ENCODE measurements around the gene WDR35.
A peak's percentile ranks its signal among the peaks of the same experiment; 100 is the strongest.

WDR35 gene

DNA sequence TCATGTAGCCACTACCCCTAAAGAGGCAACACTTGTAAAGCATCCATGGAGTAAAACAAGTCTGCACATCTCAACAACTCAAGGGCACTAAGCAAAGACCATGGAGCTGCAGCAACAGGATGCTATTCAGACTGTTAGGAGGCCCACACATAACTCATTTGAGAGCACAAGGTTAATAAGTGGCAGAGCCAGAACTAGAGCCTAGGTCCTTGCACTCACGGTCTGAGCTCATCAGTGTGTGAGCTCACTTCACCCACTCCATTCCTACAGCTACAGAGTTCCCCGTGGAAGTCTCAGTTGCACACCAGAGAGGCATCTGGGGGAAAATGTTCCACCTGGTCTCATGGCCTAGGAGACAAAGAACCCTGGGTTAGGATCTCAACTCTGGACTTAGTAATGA, 123.1 kb downstream of the WDR35 start:
- TF ChIP-seq, protein P1, sequence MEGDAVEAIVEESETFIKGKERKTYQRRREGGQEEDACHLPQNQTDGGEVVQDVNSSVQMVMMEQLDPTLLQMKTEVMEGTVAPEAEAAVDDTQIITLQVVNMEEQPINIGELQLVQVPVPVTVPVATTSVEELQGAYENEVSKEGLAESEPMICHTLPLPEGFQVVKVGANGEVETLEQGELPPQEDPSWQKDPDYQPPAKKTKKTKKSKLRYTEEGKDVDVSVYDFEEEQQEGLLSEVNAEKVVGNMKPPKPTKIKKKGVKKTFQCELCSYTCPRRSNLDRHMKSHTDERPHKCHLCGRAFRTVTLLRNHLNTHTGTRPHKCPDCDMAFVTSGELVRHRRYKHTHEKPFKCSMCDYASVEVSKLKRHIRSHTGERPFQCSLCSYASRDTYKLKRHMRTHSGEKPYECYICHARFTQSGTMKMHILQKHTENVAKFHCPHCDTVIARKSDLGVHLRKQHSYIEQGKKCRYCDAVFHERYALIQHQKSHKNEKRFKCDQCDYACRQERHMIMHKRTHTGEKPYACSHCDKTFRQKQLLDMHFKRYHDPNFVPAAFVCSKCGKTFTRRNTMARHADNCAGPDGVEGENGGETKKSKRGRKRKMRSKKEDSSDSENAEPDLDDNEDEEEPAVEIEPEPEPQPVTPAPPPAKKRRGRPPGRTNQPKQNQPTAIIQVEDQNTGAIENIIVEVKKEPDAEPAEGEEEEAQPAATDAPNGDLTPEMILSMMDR (IDR thresholded peaks at IDR 0.05), result no peak
- no peak overlapping the region for H3K27ac ChIP-seq
- intact Hi-C loops (cut with DNase I; ENCODE audit: low total_unique reads), result loop anchor here (5.0 to 10.0 kb wide), 3 partner anchors 962 to 1432 kb away; no protein-coding TSS in a partner anchor
- H3K36me3 ChIP-seq, result no peaks in the 10 kb centered on the region
- H3K4me1 ChIP-seq, result peaks cover 0 to 27% (median 22%) of the 10 kb centered on the region in 4 donors
- H3K9me3 ChIP-seq, result no peaks in the 10 kb centered on the region
- H3K27me3 ChIP-seq, result no peaks in the 10 kb centered on the region
- DNase-seq, result no peak
- no peak overlapping the region for H3K4me3 ChIP-seq

DNA sequence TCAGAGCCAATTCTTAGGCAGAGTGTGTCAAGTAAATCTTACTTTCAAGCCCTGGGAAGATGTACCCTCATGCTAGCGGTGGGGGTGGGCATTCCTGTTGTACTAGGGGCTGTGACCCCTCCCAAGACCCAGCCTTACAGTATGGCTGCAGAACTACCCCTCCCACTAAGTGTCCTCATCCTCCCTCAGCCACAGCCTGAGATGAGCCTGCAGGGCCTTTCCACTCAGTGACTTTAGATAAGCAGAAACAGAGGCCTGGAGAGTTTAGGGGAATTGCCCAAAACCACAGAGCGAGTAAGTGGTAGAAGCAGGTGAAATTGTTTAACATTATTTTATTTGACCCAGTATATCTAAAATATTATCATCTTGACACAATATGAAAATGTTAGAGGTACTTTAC, 124.8 kb downstream of the WDR35 start:
- intact Hi-C loops (cut with DNase I; ENCODE audit: low total_unique reads), result loop anchor here (5.0 to 10.0 kb wide), 3 partner anchors 960 to 1430 kb away; no protein-coding TSS in a partner anchor
- no peaks in the 10 kb centered on the region for H3K9me3 ChIP-seq
- no peak overlapping the region for H3K4me3 ChIP-seq
- H3K4me1 ChIP-seq, result peaks cover 0 to 43% (median 33%) of the 10 kb centered on the region in 4 donors
- H3K36me3 ChIP-seq, result no peaks in the 10 kb centered on the region
- no peak overlapping the region for H3K27ac ChIP-seq
- TF ChIP-seq, protein P1 (IDR thresholded peaks at IDR 0.05), result no peak
- DNase-seq, result no peak
- no peaks in the 10 kb centered on the region for H3K27me3 ChIP-seq

DNA sequence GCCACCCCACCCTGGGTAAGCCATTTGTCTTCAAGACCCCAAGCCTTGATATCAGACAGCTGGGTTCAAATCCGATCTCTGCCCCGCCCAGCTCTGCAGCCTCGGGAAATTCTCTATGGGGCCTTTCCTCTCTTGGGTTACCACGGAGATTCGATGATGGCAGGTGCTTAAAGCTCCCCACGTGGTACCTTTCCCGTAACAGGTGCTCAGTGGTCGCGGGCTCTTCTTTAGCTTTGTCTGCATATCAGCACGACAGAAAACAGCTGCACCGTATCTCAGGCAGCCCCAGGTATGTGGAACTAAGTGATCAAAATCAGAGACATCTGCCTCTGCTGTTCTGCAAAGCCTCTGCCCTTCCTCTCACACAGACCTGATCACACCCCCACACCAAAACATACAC, 125.5 kb downstream of the WDR35 start:
- no peak overlapping the region for H3K4me3 ChIP-seq
- no peaks in the 10 kb centered on the region for H3K36me3 ChIP-seq
- no peaks in the 10 kb centered on the region for H3K27me3 ChIP-seq
- intact Hi-C loops (cut with DNase I; ENCODE audit: low total_unique reads), result loop anchor here (5.0 to 10.0 kb wide), 4 partner anchors 182 to 1430 kb away; no protein-coding TSS in a partner anchor
- H3K9me3 ChIP-seq, result no peaks in the 10 kb centered on the region
- TF ChIP-seq, protein P1 (IDR thresholded peaks at IDR 0.05), result no peak
- no peak for DNase-seq
- H3K4me1 ChIP-seq, result peaks cover 0 to 47% (median 36%) of the 10 kb centered on the region in 4 donors
- H3K27ac ChIP-seq, result no peak overlapping the region

DNA sequence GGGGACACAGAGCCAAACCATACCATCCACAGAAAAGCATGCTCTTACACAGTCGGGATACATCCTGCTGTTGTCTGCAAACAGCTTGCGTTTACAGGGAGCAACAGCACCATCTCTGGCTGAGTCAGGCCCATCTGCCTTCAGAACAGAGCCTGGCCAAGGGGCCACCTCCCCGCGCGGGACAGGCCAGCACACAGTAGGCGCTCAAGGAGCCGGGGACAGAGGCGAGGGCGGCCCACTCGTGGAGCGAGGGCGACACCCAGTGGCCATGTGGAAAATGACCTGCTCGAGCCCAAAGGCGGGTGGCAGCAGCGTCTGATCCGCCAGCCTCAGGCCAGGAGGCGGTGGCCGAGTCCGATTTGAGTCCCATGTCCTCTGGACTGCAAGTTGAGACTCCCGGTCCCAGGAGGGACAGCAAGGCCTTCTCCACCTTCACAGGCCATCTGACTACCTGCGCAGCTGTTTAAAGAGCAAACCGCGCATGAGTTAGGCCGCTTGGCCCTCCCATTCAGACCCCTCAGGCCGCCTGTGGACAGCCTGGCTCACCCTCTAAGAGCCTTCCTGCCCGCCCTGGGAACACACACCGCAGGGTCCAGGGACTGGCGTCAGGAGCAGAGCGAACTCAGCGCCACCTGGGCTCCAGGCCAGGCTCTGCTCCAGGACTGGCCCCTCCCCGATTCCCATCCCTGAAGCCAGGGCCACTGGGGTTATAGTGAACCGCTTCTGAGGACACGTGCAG, 126.4 kb downstream of the WDR35 start:
- TF ChIP-seq, protein P1 (IDR thresholded peaks at IDR 0.05), result peak; percentile 98 to 99
- no peaks in the 10 kb centered on the region for H3K27me3 ChIP-seq
- DNase-seq, result peak; percentile 54 to 88
- H3K9me3 ChIP-seq, result no peaks in the 10 kb centered on the region
- no peaks in the 10 kb centered on the region for H3K36me3 ChIP-seq
- H3K27ac ChIP-seq, result peak overlapping the region; percentile 76 to 83
- intact Hi-C loops (cut with DNase I; ENCODE audit: low total_unique reads), result loop anchor here (5.0 to 10.0 kb wide), 4 partner anchors 181 to 1429 kb away; no protein-coding TSS in a partner anchor
- H3K4me1 ChIP-seq, result peaks cover 0 to 48% (median 36%) of the 10 kb centered on the region in 4 donors
- no peak overlapping the region for H3K4me3 ChIP-seq

DNA sequence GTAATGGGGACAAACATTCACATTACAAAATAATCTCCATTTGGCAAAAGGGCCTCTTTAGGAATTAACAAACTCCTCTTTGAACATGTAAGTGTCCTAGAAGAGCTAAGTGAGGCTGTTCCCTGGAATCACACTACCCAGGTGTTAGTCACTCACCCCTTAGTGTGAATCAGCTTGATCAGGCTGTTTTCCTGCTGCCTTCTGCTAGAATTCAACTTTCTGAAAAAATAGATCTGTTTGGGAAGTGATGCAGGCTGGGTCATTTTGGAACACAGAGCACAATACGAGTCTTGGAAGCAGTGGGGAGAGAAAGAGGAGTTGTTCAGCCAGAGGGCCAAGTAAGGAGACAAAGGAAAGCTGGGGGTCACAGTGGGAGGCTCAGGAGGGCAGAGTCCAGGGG, 128.1 kb downstream of the WDR35 start:
- Histone ChIP-seq H3K27me3 (no peaks in the 10 kb centered on the region), H3K36me3 (no peaks in the 10 kb centered on the region), H3K27ac (peak overlapping the region; percentile 76 to 83), H3K4me1 (peaks cover 0 to 60% (median 42%) of the 10 kb centered on the region in 4 donors), H3K4me3 (no peak overlapping the region), H3K9me3 (no peaks in the 10 kb centered on the region)
- intact Hi-C loops (cut with DNase I; ENCODE audit: low total_unique reads), result loop anchor here (2.0 to 10.0 kb wide), 5 partner anchors 180 to 1427 kb away; partner anchors contain the start of gene OSR1
- TF ChIP-seq, protein P1 (IDR thresholded peaks at IDR 0.05), result no peak
- no peak for DNase-seq
